ENCODE data around the gene CST3.

DNA sequence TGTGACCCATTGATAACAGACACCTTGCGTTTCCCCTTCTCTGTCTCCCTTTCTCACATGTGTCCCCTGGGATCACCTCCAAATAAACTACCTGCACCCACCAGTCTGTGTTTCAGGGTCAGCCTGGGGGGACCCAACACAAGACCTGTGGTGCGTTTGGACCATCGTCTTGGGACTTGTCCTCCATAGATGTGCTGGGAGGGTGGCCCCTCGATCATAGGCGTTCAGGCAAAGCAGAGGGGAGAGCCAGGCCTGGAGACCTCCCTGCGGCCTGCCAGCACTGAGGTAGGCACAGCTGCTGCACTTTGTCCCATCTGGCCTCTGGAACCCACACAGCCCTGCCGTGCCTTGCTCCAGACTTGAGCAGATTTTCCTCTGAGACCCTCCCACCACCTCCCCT, 50.1 kb downstream of the CST3 start:
- TF ChIP-seq CTCF (IDR thresholded peaks at IDR 0.05 in 2 of 3, conservative IDR thresholded peaks at IDR 0.05 in 1 of 3; ENCODE audit: borderline replicate concordance in 1 of 3, insufficient read depth in 1 of 3, low read depth in 2 of 3, low read length in 2 of 3) (no peak), SP1 (IDR thresholded peaks at IDR 0.05; ENCODE audit: low read depth) (no peak), EZH2 (IDR thresholded peaks at IDR 0.05) (no peak), ELF1 (IDR thresholded peaks at IDR 0.05; ENCODE audit: borderline replicate concordance, low read depth) (no peak), REST (IDR thresholded peaks at IDR 0.05; ENCODE audit: low read depth) (no peak), EGR1 (IDR thresholded peaks at IDR 0.05; ENCODE audit: low read depth) (no peak), POLR2A (IDR thresholded peaks at IDR 0.05; ENCODE audit: borderline replicate concordance, extremely low read depth, insufficient read depth, insufficient read length) (no peak), ZNF274 (IDR thresholded peaks at IDR 0.05; ENCODE audit: low read depth, low read length) (no peak), SRF (IDR thresholded peaks at IDR 0.05; ENCODE audit: low read depth) (no peak)
- TF ChIP-seq, protein P1, sequence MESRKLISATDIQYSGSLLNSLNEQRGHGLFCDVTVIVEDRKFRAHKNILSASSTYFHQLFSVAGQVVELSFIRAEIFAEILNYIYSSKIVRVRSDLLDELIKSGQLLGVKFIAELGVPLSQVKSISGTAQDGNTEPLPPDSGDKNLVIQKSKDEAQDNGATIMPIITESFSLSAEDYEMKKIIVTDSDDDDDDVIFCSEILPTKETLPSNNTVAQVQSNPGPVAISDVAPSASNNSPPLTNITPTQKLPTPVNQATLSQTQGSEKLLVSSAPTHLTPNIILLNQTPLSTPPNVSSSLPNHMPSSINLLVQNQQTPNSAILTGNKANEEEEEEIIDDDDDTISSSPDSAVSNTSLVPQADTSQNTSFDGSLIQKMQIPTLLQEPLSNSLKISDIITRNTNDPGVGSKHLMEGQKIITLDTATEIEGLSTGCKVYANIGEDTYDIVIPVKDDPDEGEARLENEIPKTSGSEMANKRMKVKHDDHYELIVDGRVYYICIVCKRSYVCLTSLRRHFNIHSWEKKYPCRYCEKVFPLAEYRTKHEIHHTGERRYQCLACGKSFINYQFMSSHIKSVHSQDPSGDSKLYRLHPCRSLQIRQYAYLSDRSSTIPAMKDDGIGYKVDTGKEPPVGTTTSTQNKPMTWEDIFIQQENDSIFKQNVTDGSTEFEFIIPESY (IDR thresholded peaks at IDR 0.05; ENCODE audit: extremely low read depth, insufficient replicate concordance, low read length) = no peak

Data from HCT116 (cell line).